ENCODE results near the gene PM20D1.

The PM20D1 gene

GRCh38 chr1:205797168-205797567 is 52.8 kb downstream of the PM20D1 start:
- TF ChIP-seq POLR2AphosphoS5 (IDR thresholded peaks at IDR 0.05; ENCODE audit: low read depth, low read length) (no peak), TAF1 (IDR thresholded peaks at IDR 0.05; ENCODE audit: borderline replicate concordance, insufficient read depth, low read length) (no peak), REST (IDR thresholded peaks at IDR 0.05; ENCODE audit: insufficient read depth in 1 of 2, low read depth in 2 of 2, low read length in 2 of 2) (no peak), SIN3A (IDR thresholded peaks at IDR 0.05; ENCODE audit: borderline replicate concordance, insufficient read depth, low read length) (no peak), FOXP2 (optimal IDR thresholded peaks at IDR 0.05; ENCODE audit: borderline replicate concordance, extremely low read depth, extremely low read length, insufficient read depth) (no peak)

GRCh38 chr1:205794011-205794730 is 55.8 kb downstream of the PM20D1 start:
- TF ChIP-seq SIN3A (IDR thresholded peaks at IDR 0.05; ENCODE audit: borderline replicate concordance, insufficient read depth, low read length), result no peak
- no peak for TF ChIP-seq POLR2AphosphoS5 (IDR thresholded peaks at IDR 0.05; ENCODE audit: low read depth, low read length)
- TF ChIP-seq REST (IDR thresholded peaks at IDR 0.05; ENCODE audit: insufficient read depth in 1 of 2, low read depth in 2 of 2, low read length in 2 of 2), result no peak
- TF ChIP-seq TAF1 (IDR thresholded peaks at IDR 0.05; ENCODE audit: borderline replicate concordance, insufficient read depth, low read length), result no peak
- TF ChIP-seq FOXP2 (optimal IDR thresholded peaks at IDR 0.05; ENCODE audit: borderline replicate concordance, extremely low read depth, extremely low read length, insufficient read depth), result no peak

- TF ChIP-seq TAF1 (IDR thresholded peaks at IDR 0.05; ENCODE audit: borderline replicate concordance, insufficient read depth, low read length) (no peak), SIN3A (IDR thresholded peaks at IDR 0.05; ENCODE audit: borderline replicate concordance, insufficient read depth, low read length) (no peak), REST (IDR thresholded peaks at IDR 0.05; ENCODE audit: insufficient read depth in 1 of 2, low read depth in 2 of 2, low read length in 2 of 2) (no peak), FOXP2 (optimal IDR thresholded peaks at IDR 0.05; ENCODE audit: borderline replicate concordance, extremely low read depth, extremely low read length, insufficient read depth) (no peak), POLR2AphosphoS5 (IDR thresholded peaks at IDR 0.05; ENCODE audit: low read depth, low read length) (no peak)
Measured at GRCh38 chr1:205792961-205793673, 56.8 kb downstream of the PM20D1 start.

- TF ChIP-seq TAF1 (IDR thresholded peaks at IDR 0.05; ENCODE audit: borderline replicate concordance, insufficient read depth, low read length) (no peak), SIN3A (IDR thresholded peaks at IDR 0.05; ENCODE audit: borderline replicate concordance, insufficient read depth, low read length) (no peak)
Measured at GRCh38 chr1:205792481-205792881, 57.5 kb downstream of the PM20D1 start.

GRCh38 chr1:205791568-205792180 is 58.3 kb downstream of the PM20D1 start:
- TF ChIP-seq SIN3A (IDR thresholded peaks at IDR 0.05; ENCODE audit: borderline replicate concordance, insufficient read depth, low read length) (no peak), POLR2AphosphoS5 (IDR thresholded peaks at IDR 0.05; ENCODE audit: low read depth, low read length) (no peak), FOXP2 (optimal IDR thresholded peaks at IDR 0.05; ENCODE audit: borderline replicate concordance, extremely low read depth, extremely low read length, insufficient read depth) (no peak), TAF1 (IDR thresholded peaks at IDR 0.05; ENCODE audit: borderline replicate concordance, insufficient read depth, low read length) (no peak), REST (IDR thresholded peaks at IDR 0.05; ENCODE audit: insufficient read depth in 1 of 2, low read depth in 2 of 2, low read length in 2 of 2) (no peak)

Data from PFSK-1 (cell line).